ENCODE results near the gene CH25H.
"Not testable (repeated sequence)": the region's sequence is repeated elsewhere in the genome, so short reads cannot be mapped to it uniquely, and the experiment has no call there.

CH25H gene

GRCh38 chr10:89197473-89197872 is 9.6 kb downstream of the CH25H start:
- DNase-seq (ENCODE audit: low read depth in 2 of 2), result no peak

GRCh38 chr10:89191301-89191700 is 15.8 kb downstream of the CH25H start:
- not testable (repeated sequence) for DNase-seq (ENCODE audit: low read depth in 2 of 2)

DNA sequence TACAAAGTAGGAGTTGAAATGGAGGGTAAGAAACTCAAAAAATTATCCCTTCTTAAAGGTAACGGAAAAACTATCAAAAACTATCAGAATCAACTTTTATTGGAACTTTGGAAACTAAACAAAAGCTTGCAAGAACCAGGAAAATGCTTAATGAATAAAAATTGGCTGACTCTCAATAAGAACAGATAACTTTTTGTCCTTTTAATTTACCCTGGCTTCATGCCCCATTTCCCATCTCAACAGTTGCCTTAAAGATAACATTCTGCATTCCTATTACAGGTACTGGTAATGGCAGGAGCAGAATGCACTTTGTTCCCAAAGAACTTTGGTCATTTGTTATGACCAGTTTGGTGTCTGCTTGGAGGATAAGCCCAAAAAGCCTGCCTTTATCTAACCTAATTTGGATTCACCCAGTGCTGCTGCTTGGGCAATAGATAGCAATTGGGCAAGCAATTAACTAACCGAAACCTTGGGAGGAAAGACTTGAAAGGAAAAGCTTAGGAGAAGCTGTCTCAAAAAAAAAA is 17.8 kb downstream of the CH25H start:
- DNase-seq (ENCODE audit: low read depth in 2 of 2), result no peak

DNA sequence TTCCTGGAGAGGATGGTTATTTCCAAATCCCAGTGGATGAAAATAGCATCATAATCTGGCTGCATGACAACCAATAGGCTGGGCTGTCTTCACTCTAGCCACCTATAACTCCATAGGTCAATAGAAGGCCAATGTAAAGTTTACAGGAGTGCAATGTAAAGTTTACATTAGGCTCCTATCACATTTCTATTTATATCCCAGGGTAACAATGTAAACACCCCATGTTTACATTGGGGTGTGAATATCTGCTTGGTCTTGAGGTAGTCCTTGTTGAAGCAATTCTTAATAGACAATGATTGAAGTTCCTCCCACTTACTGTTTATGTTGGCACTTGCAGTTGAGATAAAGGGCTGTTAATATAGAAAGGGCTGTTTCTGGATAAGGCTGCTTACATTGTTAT is 21.5 kb downstream of the CH25H start:
- no peak for DNase-seq (ENCODE audit: low read depth in 2 of 2)

- DNase-seq (ENCODE audit: low read depth in 2 of 2), result no peak
Measured at GRCh38 chr10:89184638-89185037, 22.5 kb downstream of the CH25H start.

GRCh38 chr10:89183571-89183970 is 23.5 kb downstream of the CH25H start:
- DNase-seq (ENCODE audit: low read depth in 2 of 2), result no peak

DNA sequence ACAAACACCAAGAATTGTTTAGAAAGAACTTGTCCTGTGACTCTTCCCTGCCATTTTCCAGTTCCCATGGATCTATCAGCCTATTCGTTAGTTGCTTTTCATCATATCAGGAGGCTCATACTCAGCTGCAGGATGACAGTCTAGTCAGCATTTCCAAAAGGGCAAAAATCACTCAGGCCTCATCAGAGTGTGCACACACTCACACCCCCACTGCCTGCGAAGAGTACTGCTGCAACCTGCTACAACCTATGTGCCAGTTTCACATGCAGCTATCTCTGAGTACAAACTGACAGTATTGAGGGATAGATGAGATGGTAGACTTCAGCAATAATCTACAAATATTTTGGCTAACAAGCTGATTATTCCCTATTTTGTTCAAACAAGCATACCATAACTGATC is 24.2 kb downstream of the CH25H start:
- no peak for DNase-seq (ENCODE audit: low read depth in 2 of 2)

- DNase-seq (ENCODE audit: low read depth in 2 of 2), result no peak
Measured at GRCh38 chr10:89175816-89176215, 31.3 kb downstream of the CH25H start.

DNA sequence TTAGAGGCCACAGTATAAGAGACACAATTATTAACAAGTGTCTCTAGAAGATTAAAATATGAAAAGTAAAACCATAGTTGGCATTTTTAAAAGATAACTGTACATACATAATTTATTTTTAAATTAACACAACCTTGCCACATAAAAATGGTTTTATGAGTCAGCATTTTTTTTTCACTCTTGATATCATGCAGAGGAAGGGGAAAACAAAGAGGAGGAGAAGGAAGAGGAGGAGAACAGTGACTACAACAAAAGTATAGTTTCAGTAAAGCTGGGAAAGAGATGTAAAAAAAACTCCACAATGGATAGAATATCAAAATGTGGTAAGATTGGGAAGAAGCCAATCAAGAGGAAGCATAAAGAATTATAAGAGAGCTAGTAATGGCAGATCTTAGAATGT is 34.0 kb downstream of the CH25H start:
- DNase-seq (ENCODE audit: low read depth in 2 of 2), result no peak

DNA sequence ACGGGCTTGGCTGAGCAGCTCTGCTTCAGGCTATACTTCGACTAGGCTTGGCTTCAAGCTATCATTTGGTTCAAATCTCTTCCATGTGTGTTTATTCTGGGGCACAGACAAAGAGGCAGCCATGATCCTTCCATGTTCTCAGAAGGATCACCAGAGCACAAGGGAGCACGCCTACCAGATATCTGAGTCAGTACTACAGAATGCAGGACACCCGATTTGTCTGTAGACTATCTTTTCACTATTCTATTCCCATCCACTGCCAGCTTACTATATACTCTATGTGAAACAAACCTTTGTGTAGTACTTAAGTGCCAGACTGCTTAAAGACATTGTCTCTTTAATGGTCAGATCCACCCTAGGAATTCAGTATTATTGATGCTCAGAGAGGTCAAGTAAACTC is 35.1 kb downstream of the CH25H start:
- no peak for DNase-seq (ENCODE audit: low read depth in 2 of 2)

DNA sequence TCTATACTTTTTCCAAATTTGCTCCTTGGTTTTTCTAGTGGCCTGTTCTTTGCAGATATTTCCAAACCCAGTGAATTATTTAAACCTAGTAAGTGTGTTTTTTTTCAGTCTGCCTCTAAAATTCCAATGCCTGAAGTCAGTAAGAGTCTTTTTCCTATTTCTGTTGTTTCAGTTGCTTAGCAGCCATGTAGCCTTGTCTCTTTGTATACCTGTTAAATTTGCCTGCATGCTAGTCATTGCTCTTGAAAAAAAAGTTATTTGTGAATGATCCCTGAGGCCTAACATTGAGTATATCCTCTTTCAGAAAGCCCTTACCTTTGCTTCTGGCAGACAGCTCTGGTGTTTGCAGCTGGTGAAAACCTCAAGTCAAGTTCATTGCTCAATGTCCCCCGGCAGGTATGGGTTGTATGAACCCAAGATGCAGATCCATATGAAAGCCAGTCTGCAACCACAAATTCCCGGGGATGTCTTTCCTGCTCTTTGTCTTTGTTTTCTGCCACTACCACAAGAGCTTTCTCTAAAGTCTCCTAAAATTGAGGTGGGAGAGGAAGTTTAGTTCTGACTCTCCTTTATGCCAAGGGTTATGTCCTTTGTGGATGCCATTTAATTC is 35.7 kb downstream of the CH25H start:
- DNase-seq (ENCODE audit: low read depth in 2 of 2), result no peak

- not testable (repeated sequence) for DNase-seq (ENCODE audit: low read depth in 2 of 2)
Measured at GRCh38 chr10:89168354-89168900, 38.7 kb downstream of the CH25H start.

- no peak for DNase-seq (ENCODE audit: low read depth in 2 of 2)
Measured at GRCh38 chr10:89167915-89168314, 39.2 kb downstream of the CH25H start.

GRCh38 chr10:89165923-89166322 is 41.2 kb downstream of the CH25H start:
- no peak for DNase-seq (ENCODE audit: low read depth in 2 of 2)

- DNase-seq (ENCODE audit: low read depth in 2 of 2), result no peak
Measured at GRCh38 chr10:89164920-89165319, 42.2 kb downstream of the CH25H start.

GRCh38 chr10:89164080-89164479 is 43.0 kb downstream of the CH25H start:
- no peak for DNase-seq (ENCODE audit: low read depth in 2 of 2)

GRCh38 chr10:89163265-89163995 is 43.7 kb downstream of the CH25H start:
- DNase-seq (ENCODE audit: low read depth in 2 of 2), result peak; percentile 24 to 30

GRCh38 chr10:89162596-89162995 is 44.5 kb downstream of the CH25H start:
- DNase-seq (ENCODE audit: low read depth in 2 of 2), result no peak

GRCh38 chr10:89160339-89160738 is 46.8 kb downstream of the CH25H start:
- no peak for DNase-seq (ENCODE audit: low read depth in 2 of 2)

DNA sequence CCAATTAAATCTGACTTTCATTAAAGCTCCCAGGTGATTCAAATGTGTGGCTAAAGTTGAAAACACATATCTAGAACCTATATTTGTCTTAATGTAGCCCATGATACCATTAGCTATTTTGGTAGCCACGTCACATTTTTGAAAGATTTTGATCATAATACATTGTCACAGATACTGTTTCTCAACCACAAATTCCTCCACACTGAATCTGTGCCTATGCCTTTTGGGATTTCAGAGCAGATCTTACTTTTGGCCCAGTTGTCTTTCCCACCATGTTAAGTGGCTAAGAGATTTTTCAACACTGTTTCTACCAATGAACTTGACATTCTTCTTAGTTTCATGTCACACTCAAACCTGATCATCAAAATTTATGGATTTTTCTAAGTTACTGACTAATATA is 47.4 kb downstream of the CH25H start:
- DNase-seq (ENCODE audit: low read depth in 2 of 2), result no peak

DNA sequence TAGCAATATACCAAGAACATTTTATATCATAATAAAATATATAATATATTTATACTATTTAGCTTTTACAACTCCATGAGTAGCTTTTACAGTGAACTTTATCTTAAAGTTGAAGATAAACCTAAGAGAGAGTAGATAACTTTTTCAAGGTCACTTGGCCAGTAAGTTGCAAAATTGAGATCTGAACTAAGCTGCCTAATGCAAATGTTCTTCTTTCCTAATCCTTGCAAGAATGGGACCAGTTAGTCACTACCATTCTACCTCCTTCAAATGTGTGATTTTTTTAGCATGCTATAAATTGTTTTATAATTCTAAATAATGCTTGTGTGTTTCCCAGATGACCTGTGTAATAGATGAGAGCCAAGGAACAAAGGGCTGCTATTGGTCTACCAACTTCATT is 47.8 kb downstream of the CH25H start:
- no peak for DNase-seq (ENCODE audit: low read depth in 2 of 2)

- DNase-seq (ENCODE audit: low read depth in 2 of 2), result no peak
Measured at GRCh38 chr10:89158446-89158845, 48.7 kb downstream of the CH25H start.

DNA sequence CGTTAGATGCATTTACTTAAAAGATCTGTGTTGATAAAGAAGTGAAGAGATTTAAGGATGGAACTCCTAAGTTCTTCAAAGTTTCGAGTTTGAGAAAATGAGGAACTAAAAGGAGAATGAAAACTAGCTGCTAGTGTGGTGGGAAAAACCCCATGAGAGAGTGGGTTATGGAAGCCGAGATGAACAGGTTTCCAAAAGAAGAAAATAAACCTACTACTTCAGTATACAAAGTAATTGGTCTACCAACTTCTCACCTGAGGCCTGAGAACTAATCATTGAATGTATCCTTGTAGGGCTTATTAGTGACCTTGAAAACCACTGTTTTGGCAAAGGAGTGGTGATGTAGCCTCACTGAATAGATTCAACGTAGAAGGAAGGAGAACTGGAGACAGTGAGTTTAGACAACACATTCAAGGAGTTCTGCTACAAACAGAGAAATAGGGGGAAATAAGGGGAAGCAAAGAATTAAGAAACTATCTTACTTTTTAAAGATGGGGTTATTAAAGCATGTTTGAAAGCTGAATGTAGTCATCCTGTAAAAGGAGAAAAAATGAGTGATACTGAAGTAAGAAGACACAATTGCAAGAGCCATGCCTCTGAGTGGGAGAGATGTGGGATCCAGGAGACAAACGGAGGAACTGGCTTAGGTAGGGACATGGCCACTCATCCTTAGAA is 50.8 kb downstream of the CH25H start:
- DNase-seq (ENCODE audit: low read depth in 2 of 2), result no peak

Data from stimulated activated CD4-positive, alpha-beta T cell treated with anti-CD3 and anti-CD28 coated beads, Interleukin-1b, Interleukin-23, amount 100 ng/mL, for 4 hours (primary cell).